Kidney (tissue), 14 donors: ENCODE results near the gene IGFBP2. TPM values are rescaled to one million over a fixed set of nuclear protein-coding genes. Genes with fewer than 3 reads are reported as not detected.

Source experiments
- DNase-seq, 5 donors: peaks; one replicate each; pipeline ENCODE4 v3.0.0-alpha.2; 2013 to 2020
- FAIRE-seq: peaks from 2 replicates; lab custom pipeline; 2012; peaks lifted over from hg19 to GRCh38; lab: Jason Lieb, UNC
- H3K27ac ChIP-seq, 2 donors: one replicate each; pipeline ENCODE4 v1.7.0; 2013; ENCODE audit warnings: low read depth in 2 of 2, low read length in 2 of 2, inconsistent platforms in 1 of 2
- H3K27me3 ChIP-seq: one replicate; pipeline ENCODE4 v1.7.1; 2013; ENCODE audit warnings: low read length, inconsistent platforms; ENCODE audit not compliant: control insufficient read depth, insufficient read depth
- H3K36me3 ChIP-seq, 3 donors: one replicate each; pipeline versions ENCODE4 v1.7.0 to v1.7.1; 2013; ENCODE audit warnings: low read length in 3 of 3, control low read depth in 1 of 3, inconsistent platforms in 1 of 3; ENCODE audit not compliant: insufficient read depth in 3 of 3, control insufficient read depth in 2 of 3
- H3K4me1 ChIP-seq, 3 donors: one replicate each; pipeline versions ENCODE4 v1.7.0 to v1.7.1; 2013; ENCODE audit warnings: low read length in 3 of 3, inconsistent platforms in 1 of 3, low read depth in 1 of 3; ENCODE audit not compliant: control insufficient read depth in 2 of 3, insufficient read depth in 2 of 3
- H3K4me3 ChIP-seq, 3 donors: one replicate each; pipeline versions ENCODE4 v1.7.0 to v1.8.1; 2013; ENCODE audit warnings: low read length in 3 of 3, control low read depth in 1 of 3, inconsistent platforms in 1 of 3
- H3K9ac ChIP-seq, 3 donors: one replicate each; pipeline versions ENCODE4 v1.7.0 to v1.7.1; 2013; ENCODE audit warnings: low read length in 3 of 3, control low read depth in 1 of 3, inconsistent platforms in 1 of 3
- H3K9me3 ChIP-seq, 3 donors: one replicate each; pipeline versions ENCODE4 v1.7.0 to v1.7.1; 2013; ENCODE audit warnings: low read length in 3 of 3, control low read depth in 1 of 3, inconsistent platforms in 1 of 3; ENCODE audit not compliant: control insufficient read depth in 2 of 3, insufficient read depth in 1 of 3
- CTCF ChIP-seq: IDR thresholded peaks from 3 replicates; pipeline ENCODE4 v1.5.1; 2012; ENCODE audit warnings: mild to moderate bottlenecking, moderate library complexity, borderline replicate concordance; ENCODE audit not compliant: insufficient read depth; ENCODE audit errors: extremely low read depth
- intact Hi-C: fragments of 100-400 bp; cut with DNase I; formaldehyde crosslinking; loops from one replicate; pipeline ENCODE4 v1.11.1; 2022
- polyA plus RNA-seq: library from polyadenylated mRNA; stranded (reverse); fragments of 350-450 nt; fragmentation: Illumina TruSeq; extraction: RNeasy Lipid Tissue Mini Kit (QIAGEN cat#74804); gene quantifications from one replicate; pipeline ENCODE4 v1.2.3, GENCODE V29; 2014; ENCODE audit warnings: low read depth, low replicate concordance; ENCODE audit not compliant: insufficient read depth
- total RNA-seq: library from RNA; stranded (reverse); fragmentation: NEBNext Ultra II Directional; extraction: Animal tissue kit (Norgen Biotek cat#: 25700); gene quantifications from one replicate; pipeline ENCODE4 v1.2.1, GENCODE V29; 2021
- donor health status: control.
- donor health status: control.
- donor health status: control.
- donor health status: control.
- donor health status: control.
- donor health status: DM: yes; HTN: yes; CAD: no.
- donor health status: Normal renal cell carcinoma (clear cell type).

Gene IGFBP2
- total and polyA plus RNA-seq, 2 donors from 2014 or later: 53.7 to 369 TPM

GRCh38 chr2:216696321-216696720, 63.1 kb downstream of the IGFBP2 start:
- DNase-seq (no peak), FAIRE-seq (no peak)
- intact Hi-C loops: loop anchor here (5.0 to 10.0 kb wide), 2 partner anchors 488 to 816 kb away; no protein-coding TSS in a partner anchor
- peaks cover 12 to 26% (median 19%) of the 10 kb centered on the region in 3 donors for H3K4me1 ChIP-seq
- H3K4me3 ChIP-seq: peak overlapping the region in 1 of 3 donors; percentile 73
- peak overlapping the region in 1 of 3 donors; percentile 20 for H3K9ac ChIP-seq
- H3K27ac ChIP-seq: peak overlapping the region; percentile 16 to 44
- no peaks in the 10 kb centered on the region for H3K27me3 ChIP-seq
- no peaks in the 10 kb centered on the region for H3K36me3 ChIP-seq
- TF ChIP-seq CTCF: no peak
- H3K9me3 ChIP-seq: no peaks in the 10 kb centered on the region

- Histone ChIP-seq H3K27ac (peak overlapping the region; percentile 16 to 44), H3K27me3 (no peaks in the 10 kb centered on the region), H3K4me3 (no peak overlapping the region), H3K4me1 (peaks cover 12 to 26% (median 19%) of the 10 kb centered on the region in 3 donors), H3K36me3 (no peaks in the 10 kb centered on the region), H3K9me3 (no peaks in the 10 kb centered on the region), H3K9ac (peak overlapping the region in 1 of 3 donors; percentile 20)
- intact Hi-C loops: loop anchor here (5.0 to 10.0 kb wide), 2 partner anchors 488 to 815 kb away; no protein-coding TSS in a partner anchor
- TF ChIP-seq CTCF: peak; percentile 42
- DNase-seq (peak in 2 of 5 donors; percentile 77 to 78), FAIRE-seq (no peak)
Measured at GRCh38 chr2:216696751-216697560, 63.7 kb downstream of the IGFBP2 start.

- no peak overlapping the region for H3K4me3 ChIP-seq
- FAIRE-seq: no peak
- intact Hi-C loops: loop anchor here (5.0 to 10.0 kb wide), 2 partner anchors 487 to 814 kb away; no protein-coding TSS in a partner anchor
- no peaks in the 10 kb centered on the region for H3K36me3 ChIP-seq
- peaks cover 12 to 25% (median 19%) of the 10 kb centered on the region in 3 donors for H3K4me1 ChIP-seq
- TF ChIP-seq CTCF: no peak
- no peak overlapping the region for H3K9ac ChIP-seq
- DNase-seq: no peak
- H3K27ac ChIP-seq: no peak overlapping the region
- H3K27me3 ChIP-seq: no peaks in the 10 kb centered on the region
- H3K9me3 ChIP-seq: no peaks in the 10 kb centered on the region
Measured at GRCh38 chr2:216698293-216698692, 65.1 kb downstream of the IGFBP2 start.
